Measurements from ENCODE around the gene INTU. TPM values are rescaled to one million over a fixed set of nuclear protein-coding genes. Genes with fewer than 3 reads are reported as not detected.
"Not testable (repeated sequence)": the region's sequence is repeated elsewhere in the genome, so short reads cannot be mapped to it uniquely, and the experiment has no call there.

Gene INTU
- total RNA-seq, 1 experiment from 2014 or later: 10.3 TPM

DNA sequence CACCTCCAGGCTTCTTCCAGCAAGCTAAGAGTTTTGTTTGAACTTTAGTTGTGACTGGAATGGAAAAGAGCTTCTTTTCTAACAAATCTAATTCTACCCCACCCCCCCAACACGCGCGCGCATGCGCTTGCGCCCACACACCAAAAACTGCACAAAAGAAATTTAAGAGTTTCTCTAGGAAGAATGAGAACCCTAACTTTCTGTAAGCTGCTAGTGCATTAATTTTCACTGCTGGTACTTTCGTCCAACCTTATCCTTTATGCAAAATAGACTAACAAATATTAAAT is 9.0 kb upstream of the INTU start:
- peak; percentile 55 for DNase-seq
- no peaks in the 10 kb centered on the region for H3K36me3 ChIP-seq (replicated peaks; ENCODE audit: control insufficient read depth, insufficient read depth, low read length)
- H3K27me3 ChIP-seq (ENCODE audit: control insufficient read depth, insufficient read depth, low read length): peaks cover 34% of the 10 kb centered on the region
- H3K4me3 ChIP-seq (ENCODE audit: insufficient read depth, low read depth, low read length): peak overlapping the region; percentile 55

DNA sequence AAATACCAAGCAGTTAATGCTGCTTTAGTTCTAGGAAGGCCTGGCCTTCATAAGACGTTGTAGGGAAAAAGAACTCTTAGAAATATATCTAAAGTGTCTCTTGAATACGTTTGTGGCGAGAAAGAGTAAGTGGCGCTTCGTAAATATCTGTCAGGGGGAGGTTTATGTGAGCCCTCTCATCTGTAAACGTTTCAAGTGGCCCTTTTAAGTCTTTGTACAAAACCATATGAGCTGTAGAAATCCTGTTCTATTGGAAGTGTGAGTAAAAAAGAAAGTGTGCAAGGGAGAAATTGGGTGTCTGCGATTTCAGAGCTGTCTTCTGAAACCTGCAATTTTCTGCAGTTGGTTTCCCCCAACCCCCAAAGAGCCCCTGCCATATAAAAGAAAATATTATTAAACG is 8.6 kb upstream of the INTU start:
- Histone ChIP-seq H3K4me3 (ENCODE audit: insufficient read depth, low read depth, low read length) (no peak overlapping the region), H3K27me3 (ENCODE audit: control insufficient read depth, insufficient read depth, low read length) (peaks cover 34% of the 10 kb centered on the region), H3K36me3 (replicated peaks; ENCODE audit: control insufficient read depth, insufficient read depth, low read length) (no peaks in the 10 kb centered on the region)
- DNase-seq: no peak

GRCh38 chr4:127629371-127629770 is 3.4 kb upstream of the INTU start:
- Histone ChIP-seq H3K4me3 (ENCODE audit: insufficient read depth, low read depth, low read length) (no peak overlapping the region), H3K36me3 (replicated peaks; ENCODE audit: control insufficient read depth, insufficient read depth, low read length) (no peaks in the 10 kb centered on the region), H3K27me3 (ENCODE audit: control insufficient read depth, insufficient read depth, low read length) (peaks cover 5% of the 10 kb centered on the region)
- DNase-seq: no peak

GRCh38 chr4:127630152-127630551 is 2.6 kb upstream of the INTU start:
- H3K27me3 ChIP-seq (ENCODE audit: control insufficient read depth, insufficient read depth, low read length): no peaks in the 10 kb centered on the region; the same call in 1 of the 2 replicates
- DNase-seq: no peak

GRCh38 chr4:127631420-127631819 is 1.3 kb upstream of the INTU start:
- no peaks in the 10 kb centered on the region for H3K36me3 ChIP-seq (replicated peaks; ENCODE audit: control insufficient read depth, insufficient read depth, low read length)
- DNase-seq: no peak
- no peaks in the 10 kb centered on the region for H3K27me3 ChIP-seq (ENCODE audit: control insufficient read depth, insufficient read depth, low read length)
- H3K4me3 ChIP-seq (ENCODE audit: insufficient read depth, low read depth, low read length): no peak overlapping the region

More at GRCh38 chr4:127630152-127630551, 2.6 kb upstream of the INTU start:
- H3K4me3 ChIP-seq (ENCODE audit: insufficient read depth, low read depth, low read length): no peak overlapping the region
- no peaks in the 10 kb centered on the region for H3K36me3 ChIP-seq (replicated peaks; ENCODE audit: control insufficient read depth, insufficient read depth, low read length)

- H3K4me3 ChIP-seq (ENCODE audit: insufficient read depth, low read depth, low read length): no peak overlapping the region
- H3K36me3 ChIP-seq (replicated peaks; ENCODE audit: control insufficient read depth, insufficient read depth, low read length): no peaks in the 10 kb centered on the region
- no peaks in the 10 kb centered on the region for H3K27me3 ChIP-seq (ENCODE audit: control insufficient read depth, insufficient read depth, low read length)
- DNase-seq: no peak
Observed at GRCh38 chr4:127634181-127634580, 1.4 kb downstream of the INTU start.

DNA sequence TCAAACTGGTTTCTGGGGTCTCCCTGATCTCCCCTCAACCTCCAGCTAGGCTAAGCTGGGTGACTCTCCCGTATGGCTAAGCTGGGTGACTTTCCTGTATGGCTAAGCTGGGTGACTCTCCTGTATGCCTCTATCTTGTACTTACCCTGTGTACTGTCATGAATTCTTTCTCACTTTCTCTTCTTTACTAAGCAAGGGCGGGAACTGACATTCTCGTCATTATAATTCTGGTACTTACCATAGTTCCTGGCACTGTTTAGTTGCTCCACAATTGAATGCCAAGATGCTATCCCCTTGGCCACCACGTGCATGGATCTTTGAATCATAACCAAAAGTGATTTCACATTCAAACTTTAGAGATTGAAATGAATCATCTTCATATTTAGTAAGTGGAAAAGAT is 8.8 kb downstream of the INTU start:
- peaks cover 3% of the 10 kb centered on the region for H3K36me3 ChIP-seq (replicated peaks; ENCODE audit: control insufficient read depth, insufficient read depth, low read length)
- no peak overlapping the region for H3K4me3 ChIP-seq (ENCODE audit: insufficient read depth, low read depth, low read length)
- no peak for DNase-seq
- H3K27me3 ChIP-seq (ENCODE audit: control insufficient read depth, insufficient read depth, low read length): no peaks in the 10 kb centered on the region

- H3K36me3 ChIP-seq (replicated peaks; ENCODE audit: control insufficient read depth, insufficient read depth, low read length): peaks cover 3% of the 10 kb centered on the region
- no peak overlapping the region for H3K4me3 ChIP-seq (ENCODE audit: insufficient read depth, low read depth, low read length)
- no peaks in the 10 kb centered on the region for H3K27me3 ChIP-seq (ENCODE audit: control insufficient read depth, insufficient read depth, low read length)
- DNase-seq: no peak
Observed at GRCh38 chr4:127642169-127642568, 9.4 kb downstream of the INTU start.

DNA sequence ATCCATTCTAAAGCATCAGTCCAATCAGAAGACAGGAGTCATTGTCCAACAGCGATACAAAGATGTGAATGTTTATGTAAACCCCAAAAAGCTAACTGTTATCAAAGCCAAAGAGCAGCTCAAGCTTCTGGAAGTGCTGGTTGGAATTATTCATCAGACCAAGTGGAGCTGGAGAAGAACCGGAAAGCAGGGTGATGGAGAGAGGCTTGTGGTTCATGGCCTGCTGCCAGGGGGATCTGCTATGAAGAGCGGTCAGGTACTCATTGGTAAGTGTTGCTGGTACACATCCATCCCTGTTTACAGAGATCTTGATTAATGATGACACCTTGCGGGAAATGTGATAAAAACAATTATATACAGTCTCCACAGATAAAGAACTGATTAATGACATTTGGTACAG is 11.0 kb downstream of the INTU start:
- no peaks in the 10 kb centered on the region for H3K27me3 ChIP-seq (ENCODE audit: control insufficient read depth, insufficient read depth, low read length)
- no peak overlapping the region for H3K4me3 ChIP-seq (ENCODE audit: insufficient read depth, low read depth, low read length)
- no peak for DNase-seq
- H3K36me3 ChIP-seq (replicated peaks; ENCODE audit: control insufficient read depth, insufficient read depth, low read length): peaks cover 3% of the 10 kb centered on the region

DNA sequence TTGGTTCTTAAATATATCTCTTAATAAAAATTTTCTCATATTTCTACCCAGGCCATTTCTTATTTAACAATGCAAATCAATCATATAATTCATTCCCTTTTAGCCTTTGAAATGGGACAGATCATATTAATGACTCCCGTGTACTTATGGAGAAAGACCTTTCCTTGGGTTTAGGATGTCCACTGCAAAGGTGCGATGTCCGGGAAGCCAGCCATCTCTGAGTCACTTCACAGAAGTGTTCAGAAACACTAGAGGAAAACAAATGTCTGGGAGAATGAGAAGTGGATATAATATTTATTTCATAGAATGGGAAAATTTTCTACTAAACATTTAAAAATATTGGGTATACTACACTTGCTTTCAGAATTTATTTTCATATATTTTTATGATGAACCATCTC is 15.3 kb downstream of the INTU start:
- DNase-seq: no peak
- peaks cover 3% of the 10 kb centered on the region for H3K36me3 ChIP-seq (replicated peaks; ENCODE audit: control insufficient read depth, insufficient read depth, low read length)
- H3K27me3 ChIP-seq (ENCODE audit: control insufficient read depth, insufficient read depth, low read length): no peaks in the 10 kb centered on the region
- no peak overlapping the region for H3K4me3 ChIP-seq (ENCODE audit: insufficient read depth, low read depth, low read length)

DNA sequence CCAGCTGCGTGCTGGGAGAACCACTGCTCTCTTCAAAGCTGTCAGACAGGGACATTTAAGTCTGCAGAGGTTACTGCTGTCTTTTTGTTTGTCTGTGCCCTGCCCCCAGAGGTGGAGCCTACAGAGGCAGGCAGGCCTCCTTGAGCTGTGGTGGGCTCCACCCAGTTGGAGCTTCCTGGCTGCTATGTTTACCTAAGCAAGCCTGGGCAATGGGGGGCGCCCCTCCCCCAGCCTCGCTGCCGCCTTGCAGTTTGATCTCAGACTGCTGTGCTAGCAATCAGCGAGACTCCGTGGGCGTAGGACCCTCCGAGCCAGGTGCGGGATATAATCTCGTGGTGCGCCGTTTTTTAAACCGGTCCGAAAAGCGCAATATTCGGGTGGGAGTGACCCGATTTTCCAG is 22.8 kb downstream of the INTU start:
- DNase-seq; H3K36me3 ChIP-seq (replicated peaks; ENCODE audit: control insufficient read depth, insufficient read depth, low read length); H3K27me3 ChIP-seq (ENCODE audit: control insufficient read depth, insufficient read depth, low read length): not testable (repeated sequence)
- H3K4me3 ChIP-seq (ENCODE audit: insufficient read depth, low read depth, low read length): peak overlapping the region; percentile 29

DNA sequence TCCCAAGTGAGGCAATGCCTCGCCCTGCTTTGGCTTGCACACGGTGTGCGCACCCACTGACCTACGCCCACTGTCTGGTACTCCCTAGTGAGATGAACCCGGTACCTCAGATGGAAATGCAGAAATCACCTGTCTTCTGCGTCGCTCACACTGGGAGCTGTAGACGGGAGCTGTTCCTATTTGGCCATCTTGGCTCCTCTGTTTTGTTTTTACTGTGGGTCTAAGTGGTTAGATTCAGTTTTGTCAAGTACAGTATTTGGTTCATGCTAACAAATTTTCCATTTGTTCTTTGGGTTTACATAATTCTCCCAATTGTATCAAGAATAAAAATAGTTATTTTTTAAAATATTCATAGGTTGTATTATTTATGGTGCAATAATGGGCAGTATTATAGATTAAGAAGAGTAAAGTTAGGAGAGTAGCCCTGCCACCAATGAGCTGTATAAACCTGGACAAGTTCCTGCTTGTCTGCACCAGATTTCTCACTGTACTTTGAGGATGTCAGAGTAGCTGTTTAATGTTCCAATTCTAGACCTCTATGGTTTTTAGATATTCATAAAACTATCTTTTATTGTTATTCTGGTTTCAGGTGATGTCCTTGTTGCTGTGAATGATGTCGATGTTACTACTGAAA is 23.4 kb downstream of the INTU start:
- no peak for DNase-seq
- Histone ChIP-seq H3K27me3 (ENCODE audit: control insufficient read depth, insufficient read depth, low read length) (no peaks in the 10 kb centered on the region), H3K36me3 (replicated peaks; ENCODE audit: control insufficient read depth, insufficient read depth, low read length) (no peaks in the 10 kb centered on the region; the same call in 1 of the 2 replicates), H3K4me3 (ENCODE audit: insufficient read depth, low read depth, low read length) (peak overlapping the region; percentile 29)

DNA sequence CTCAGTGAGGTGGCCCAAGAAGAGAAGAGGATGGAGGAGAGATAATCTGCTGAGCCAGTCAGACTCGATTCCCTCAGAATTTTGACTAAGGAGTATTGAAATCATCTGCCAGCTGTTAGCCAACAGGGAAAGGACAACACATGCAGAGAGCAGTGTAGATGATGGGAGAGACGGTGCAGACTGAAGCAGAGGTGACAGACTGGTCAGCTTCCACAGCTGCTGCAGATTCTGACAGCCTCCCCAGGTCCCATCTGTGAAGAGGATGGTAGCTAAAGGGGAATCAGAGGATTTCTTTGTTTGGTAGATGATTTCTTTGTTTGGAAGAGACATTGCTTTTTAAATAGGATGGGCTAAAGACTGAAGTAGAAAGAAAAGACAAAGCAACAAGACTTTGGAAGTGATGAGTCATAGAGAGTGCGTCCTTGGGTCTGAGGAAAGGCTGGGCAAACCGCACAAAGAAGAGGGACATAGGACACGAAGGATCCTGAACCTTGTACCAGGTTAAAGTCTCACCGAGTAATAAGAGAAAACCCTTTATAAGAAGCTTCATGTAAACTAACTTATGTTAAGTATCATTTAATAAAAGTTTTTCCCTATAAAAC is 27.6 kb downstream of the INTU start:
- DNase-seq: no peak
- no peaks in the 10 kb centered on the region for H3K27me3 ChIP-seq (ENCODE audit: control insufficient read depth, insufficient read depth, low read length)
- no peak overlapping the region for H3K4me3 ChIP-seq (ENCODE audit: insufficient read depth, low read depth, low read length)
- H3K36me3 ChIP-seq (replicated peaks; ENCODE audit: control insufficient read depth, insufficient read depth, low read length): no peaks in the 10 kb centered on the region; the same call in 1 of the 2 replicates

DNA sequence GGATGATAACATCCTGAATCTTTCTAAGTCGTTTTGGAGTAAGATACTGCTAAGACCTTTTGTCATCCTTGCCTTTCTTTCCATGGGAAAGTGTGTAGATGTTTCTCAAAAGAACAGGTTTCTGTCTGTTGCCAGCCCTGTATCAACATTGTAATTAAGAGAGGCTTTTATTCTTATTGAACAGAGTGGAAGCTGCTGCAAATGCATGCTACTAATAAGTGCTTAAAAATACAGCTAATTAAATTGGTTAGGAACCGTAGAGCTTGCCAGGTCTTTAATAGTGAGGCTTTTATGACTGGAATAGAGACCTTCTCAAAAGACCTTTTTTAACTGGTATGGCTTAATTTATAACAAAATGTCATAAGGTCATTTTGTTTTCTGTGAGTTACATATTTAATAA is 34.4 kb downstream of the INTU start:
- Histone ChIP-seq H3K27me3 (ENCODE audit: control insufficient read depth, insufficient read depth, low read length) (no peaks in the 10 kb centered on the region), H3K36me3 (replicated peaks; ENCODE audit: control insufficient read depth, insufficient read depth, low read length) (no peaks in the 10 kb centered on the region), H3K4me3 (ENCODE audit: insufficient read depth, low read depth, low read length) (no peak overlapping the region)
- no peak for DNase-seq

GRCh38 chr4:127667772-127668171 is 35.0 kb downstream of the INTU start:
- no peaks in the 10 kb centered on the region for H3K36me3 ChIP-seq (replicated peaks; ENCODE audit: control insufficient read depth, insufficient read depth, low read length)
- H3K27me3 ChIP-seq (ENCODE audit: control insufficient read depth, insufficient read depth, low read length): no peaks in the 10 kb centered on the region
- DNase-seq: no peak
- H3K4me3 ChIP-seq (ENCODE audit: insufficient read depth, low read depth, low read length): no peak overlapping the region

DNA sequence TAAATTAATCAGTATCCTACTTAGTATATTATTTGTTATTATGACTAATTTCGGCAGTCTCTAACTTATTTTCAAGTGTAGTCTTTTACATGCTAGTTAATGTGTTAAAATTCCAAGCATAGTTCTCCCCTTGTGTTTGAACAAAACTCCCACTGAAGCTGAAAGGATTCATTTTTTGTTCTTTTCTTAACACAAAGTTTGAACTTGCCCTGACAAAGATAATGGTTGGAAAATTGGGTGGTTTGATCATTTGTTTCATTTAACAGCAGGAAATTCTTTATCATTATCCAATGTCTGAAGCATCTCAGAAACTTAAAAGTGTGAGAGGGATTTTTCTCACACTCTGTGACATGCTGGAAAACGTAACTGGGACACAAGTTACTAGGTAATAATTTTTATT is 36.0 kb downstream of the INTU start:
- no peak overlapping the region for H3K4me3 ChIP-seq (ENCODE audit: insufficient read depth, low read depth, low read length)
- no peaks in the 10 kb centered on the region for H3K27me3 ChIP-seq (ENCODE audit: control insufficient read depth, insufficient read depth, low read length)
- H3K36me3 ChIP-seq (replicated peaks; ENCODE audit: control insufficient read depth, insufficient read depth, low read length): no peaks in the 10 kb centered on the region
- no peak for DNase-seq
